SH-SY5Y (cell line): Measurements from ENCODE around the gene SLC7A4.

Experiments used
- GATA2 ChIP-seq: IDR thresholded peaks from 2 replicates; pipeline ENCODE4 v1.6.1; 2011; ENCODE audit warnings: mild to moderate bottlenecking, low read depth, low read length
- GATA3 ChIP-seq: IDR thresholded peaks from 2 replicates; pipeline ENCODE4 v1.6.1; 2011; ENCODE audit warnings: low read depth, mild to moderate bottlenecking, low read length, moderate library complexity

DNA sequence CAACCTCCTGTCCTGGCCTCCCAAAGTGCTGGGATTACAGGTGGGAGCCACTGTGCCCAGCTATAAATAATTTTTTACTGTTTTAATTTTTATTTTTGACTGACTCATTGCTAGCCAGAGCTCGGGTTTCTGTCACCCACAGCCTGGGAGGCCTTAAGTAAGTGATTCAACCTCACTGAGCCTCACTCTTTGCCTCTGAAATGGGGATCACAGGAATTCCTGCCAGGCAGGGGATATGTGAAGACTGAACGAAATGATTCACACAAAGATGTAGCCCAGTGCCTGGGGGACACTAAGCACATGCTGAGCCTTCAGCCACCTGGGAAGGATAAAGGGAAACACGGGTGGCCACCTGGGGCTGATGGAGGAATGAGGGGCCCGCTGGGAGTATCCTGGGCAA lies 9.6 kb upstream of the SLC7A4 start:
- TF ChIP-seq GATA3 (no peak), GATA2 (no peak)
